Activated CD8-positive, alpha-beta memory T cell treated with anti-CD3 and anti-CD28 coated beads for 48 hours (primary cell): ENCODE measurements around the gene MICALL2.

Experiments used
- DNase-seq, 3 experiments: peaks; one replicate each; pipeline ENCODE4 v3.0.0-alpha.2; 2020; ENCODE audit warnings: low read depth in 2 of 3, low spot score in 2 of 3

MICALL2 gene

DNA sequence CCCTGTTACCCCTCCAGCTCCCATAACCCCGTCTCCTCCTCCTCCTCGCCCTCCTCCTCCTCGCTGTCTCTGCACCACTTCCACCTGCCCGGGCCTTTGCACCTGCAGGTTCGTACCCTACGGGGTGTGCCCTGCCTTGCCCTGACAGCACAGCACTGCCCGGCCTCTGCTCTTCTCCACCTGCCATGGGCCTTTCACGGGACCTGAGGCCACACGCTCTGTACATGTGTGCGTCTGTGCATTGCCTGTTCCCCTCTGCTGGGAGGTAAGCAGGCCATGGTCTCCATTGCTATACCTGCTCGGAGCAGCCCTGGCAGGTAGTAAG lies 40.0 kb downstream of the MICALL2 start:
- DNase-seq: no peak

DNA sequence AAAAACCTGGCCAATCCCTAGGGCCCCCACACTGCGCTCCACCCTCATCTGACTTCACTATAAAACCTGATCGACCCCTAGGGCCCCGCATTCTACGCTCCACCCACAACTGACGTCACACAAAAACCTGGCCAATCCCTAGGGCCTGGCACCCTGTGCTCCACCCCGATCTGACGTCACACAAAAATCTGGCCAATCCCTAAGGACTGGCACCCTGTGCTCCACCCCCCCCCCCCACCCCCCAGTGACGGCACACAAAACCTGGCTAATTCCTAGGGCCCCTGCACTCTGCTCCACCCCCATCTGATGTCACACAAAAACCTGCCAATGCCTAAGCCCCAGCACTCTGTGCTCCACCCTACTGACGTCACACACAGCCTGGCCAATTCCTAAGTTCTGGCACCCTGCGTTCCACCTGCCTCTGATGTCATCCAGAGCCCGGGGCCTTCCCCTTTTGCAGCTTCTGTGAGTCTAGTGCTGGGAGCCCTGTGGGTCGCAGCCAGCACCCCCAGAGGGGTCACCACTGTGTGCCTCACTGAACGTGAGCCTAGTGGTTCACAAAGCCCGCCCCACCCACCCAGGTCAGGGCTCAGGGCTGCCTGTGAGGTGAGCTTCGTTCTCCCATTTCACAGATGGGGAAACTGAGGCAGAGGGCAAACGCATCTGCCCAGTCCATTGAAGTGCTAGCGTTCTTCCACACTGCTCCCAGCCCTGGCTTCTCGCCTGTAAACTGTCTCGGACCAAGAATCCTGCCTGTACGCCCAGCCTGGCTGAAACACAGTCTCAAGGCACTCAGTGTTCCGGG lies 40.6 kb downstream of the MICALL2 start:
- DNase-seq: no peak

DNA sequence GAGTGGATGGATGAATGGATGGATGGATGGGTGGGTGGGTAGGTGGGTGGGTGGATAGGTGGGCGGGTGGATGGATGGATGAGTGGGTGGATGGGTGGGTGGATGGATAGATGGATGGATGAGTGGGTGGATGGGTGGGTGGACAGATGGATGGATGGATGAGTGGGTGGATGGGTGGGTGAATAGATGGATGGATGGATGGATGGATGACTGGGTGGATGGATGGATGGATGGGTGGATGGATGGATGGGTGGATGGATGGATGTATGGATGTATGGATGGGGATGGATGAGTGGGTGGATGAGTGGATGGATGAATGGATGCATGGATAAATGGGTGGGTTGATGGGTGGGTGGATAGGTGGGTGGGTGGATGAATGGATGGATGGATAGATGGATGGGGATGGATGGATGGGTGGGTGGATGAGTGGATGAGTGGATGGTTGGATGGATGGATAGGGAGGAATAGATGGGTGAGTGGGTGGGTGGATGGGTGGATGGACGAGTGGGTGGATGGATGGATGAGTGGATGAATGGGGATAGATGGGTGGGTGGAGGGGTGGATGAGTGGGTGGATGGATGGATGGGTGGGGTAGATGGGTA lies 43.8 kb downstream of the MICALL2 start:
- DNase-seq: no peak

DNA sequence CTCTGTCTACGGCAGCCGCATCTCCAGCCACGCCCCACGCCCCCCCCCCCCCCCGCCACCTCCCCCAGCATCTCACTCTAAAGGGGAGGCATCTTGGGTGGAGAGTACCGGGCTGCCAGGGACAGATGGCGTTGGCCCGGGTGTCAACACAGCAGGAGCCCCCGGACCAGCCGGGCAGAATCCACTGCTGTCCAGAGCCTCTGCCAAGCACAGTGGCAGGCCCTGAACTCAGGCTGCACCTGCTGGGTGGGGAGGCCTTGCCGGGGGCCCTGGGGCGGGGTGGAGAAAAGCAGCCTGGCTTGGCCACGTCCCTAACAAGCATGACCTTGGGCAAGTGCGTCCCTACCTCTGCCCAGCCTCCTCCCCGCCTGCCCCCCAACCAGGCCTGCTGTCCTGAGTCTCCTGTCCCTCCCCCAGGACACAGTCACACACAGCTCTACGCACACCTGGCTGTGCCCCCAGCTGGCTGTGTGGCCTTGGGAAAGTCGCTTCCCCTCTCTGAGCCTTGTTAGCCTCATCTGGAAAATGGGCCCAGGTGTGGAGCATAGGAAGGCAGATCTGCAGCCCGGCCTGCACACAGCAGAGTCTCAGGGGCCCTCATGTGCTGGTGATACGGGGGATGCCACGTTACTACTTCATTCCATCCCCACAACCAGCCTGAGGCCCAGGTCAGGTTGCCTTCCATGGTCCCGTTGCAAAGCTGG lies 45.2 kb downstream of the MICALL2 start:
- DNase-seq: no peak

DNA sequence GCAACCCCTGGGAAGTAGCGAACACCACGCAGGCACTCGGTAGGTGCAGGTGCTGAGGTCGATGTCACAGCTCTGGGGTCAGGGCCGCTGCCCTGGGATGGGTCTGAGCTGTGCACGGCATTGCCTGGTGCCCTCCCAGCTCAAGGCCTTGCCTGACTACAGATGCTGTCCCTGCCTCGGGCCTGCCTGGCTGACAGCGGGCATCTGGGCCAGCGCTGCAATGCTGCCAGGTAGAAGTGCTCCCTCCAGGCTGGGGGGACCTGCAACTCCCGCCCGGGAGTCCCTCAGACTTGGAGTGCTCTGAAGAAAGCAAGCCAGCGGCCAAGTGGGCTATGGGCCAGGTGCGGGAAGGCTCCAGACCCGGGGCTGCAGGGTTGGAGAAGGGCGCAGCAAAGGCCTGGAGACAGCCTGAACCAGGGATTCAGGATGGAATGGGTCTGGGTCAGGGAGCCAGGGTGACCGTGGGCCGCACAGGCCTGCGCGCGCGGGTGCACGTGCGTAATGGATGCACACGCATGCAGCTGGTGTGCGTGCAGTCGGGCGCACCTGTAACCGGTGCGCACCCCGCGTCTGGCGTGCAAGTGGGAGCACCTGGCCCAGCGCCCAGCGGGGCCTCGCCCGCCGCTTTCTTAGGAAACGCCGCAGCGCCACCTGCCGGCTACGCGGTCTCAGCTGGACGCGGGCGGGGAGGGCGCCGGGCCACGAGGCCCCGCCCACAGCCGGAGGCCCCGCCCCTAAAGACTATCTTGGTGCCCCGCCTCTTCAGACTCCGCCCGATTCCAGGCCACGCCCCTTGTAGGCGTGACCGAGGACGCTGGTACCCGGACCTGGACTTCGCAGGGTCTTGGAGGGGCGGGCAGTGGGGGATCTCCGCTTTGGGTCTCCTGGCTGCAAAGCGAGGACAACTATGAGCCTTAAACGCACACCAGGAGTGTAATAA lies 46.7 kb downstream of the MICALL2 start:
- DNase-seq: peak; percentile 71 to 91 (median 85)

DNA sequence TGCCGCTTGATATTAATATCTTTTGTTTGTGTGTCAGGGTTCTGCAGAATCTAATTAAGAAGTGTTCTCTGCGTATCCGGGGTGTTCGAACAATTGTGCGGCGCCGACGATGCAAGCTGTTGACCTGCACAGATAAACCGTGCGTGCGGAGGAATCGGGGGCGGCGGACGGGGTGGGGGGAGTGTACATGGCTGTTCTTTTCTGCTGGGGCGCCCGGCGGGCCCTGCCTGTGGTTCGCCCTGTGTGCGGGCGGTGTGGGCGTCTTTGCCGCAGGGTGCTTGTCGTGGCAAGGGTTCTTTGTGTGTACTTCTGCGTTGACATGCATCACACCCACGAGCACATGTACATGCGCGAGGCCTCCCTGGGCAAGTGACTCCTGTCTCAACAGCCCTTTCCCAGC lies 47.9 kb downstream of the MICALL2 start:
- no peak for DNase-seq

DNA sequence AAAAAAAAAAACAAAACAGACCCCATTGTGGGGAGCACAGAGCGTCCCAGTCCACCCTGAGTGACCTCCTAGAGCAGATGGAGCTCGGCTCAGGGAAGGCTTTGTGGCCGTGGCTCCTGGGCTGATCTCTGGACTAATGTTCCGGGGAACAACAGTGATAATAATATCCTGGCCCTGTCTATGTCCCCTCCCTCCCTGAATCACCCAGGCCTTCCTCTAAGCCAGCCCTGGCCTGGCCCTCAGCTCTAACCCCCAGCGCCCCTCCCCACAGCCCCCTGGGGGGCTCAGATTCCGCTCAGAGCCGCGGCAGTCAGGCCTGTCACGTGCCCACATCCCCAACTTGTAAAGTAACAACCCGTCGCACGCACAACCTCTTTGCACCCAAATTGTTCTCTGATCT lies 48.3 kb downstream of the MICALL2 start:
- no peak for DNase-seq

DNA sequence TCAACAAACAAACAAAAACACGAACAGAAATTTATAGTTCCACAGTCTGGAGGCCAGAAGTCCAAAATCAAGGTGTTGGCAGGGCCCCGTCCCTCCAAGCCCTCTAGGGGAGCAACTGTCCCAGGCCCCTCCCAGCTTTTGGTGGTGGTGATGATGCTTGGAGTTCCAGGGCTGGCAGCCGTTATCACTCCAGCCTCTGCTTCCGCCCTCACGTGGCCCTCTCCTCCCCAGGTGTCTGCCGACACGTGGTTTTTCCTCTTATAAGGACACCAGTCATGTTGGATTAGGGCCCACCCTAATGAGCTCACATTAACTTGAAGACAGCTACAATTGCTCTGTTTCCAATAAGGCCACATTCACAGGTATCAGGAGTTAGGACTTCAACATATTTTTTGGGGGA lies 49.7 kb downstream of the MICALL2 start:
- DNase-seq: no peak

DNA sequence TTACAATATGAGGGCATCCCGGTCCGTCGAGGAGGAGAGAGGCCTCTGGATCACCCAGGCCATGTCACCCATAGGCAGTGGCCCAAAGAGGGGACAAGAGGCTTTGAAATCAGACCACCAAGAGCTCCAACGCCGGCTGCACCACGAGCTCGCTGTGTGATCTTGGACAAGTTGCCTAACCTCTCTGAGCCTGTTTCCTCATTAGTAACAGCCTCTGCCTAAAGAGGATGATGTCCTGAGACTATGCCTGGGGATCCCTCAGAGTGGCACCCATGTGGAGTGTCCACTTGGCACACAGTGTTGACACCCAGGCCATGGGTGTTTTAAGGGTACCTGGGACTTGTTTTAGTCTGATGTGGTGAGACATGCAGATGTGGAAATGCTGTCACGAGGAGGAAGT lies 50.8 kb downstream of the MICALL2 start:
- no peak for DNase-seq

DNA sequence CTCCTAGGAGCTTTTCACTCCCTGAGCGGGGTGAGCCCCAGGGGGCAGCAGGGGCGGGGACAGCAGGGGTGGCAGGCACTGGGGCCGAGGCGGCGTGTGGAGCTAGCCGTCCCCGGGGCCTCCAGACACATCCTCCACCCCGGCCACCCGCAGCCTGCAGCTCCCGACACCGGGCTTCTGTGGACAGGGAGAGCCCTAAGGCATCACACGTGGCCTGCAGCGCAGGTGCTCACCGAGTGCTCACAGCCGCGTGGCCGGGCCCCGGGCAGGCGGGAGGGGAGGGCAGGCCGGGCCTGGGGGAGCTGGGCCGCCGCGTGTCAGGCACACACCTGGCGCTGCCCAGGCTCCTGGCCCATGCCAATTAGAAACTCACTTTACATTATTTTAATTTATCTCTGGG lies 51.4 kb downstream of the MICALL2 start:
- no peak for DNase-seq

DNA sequence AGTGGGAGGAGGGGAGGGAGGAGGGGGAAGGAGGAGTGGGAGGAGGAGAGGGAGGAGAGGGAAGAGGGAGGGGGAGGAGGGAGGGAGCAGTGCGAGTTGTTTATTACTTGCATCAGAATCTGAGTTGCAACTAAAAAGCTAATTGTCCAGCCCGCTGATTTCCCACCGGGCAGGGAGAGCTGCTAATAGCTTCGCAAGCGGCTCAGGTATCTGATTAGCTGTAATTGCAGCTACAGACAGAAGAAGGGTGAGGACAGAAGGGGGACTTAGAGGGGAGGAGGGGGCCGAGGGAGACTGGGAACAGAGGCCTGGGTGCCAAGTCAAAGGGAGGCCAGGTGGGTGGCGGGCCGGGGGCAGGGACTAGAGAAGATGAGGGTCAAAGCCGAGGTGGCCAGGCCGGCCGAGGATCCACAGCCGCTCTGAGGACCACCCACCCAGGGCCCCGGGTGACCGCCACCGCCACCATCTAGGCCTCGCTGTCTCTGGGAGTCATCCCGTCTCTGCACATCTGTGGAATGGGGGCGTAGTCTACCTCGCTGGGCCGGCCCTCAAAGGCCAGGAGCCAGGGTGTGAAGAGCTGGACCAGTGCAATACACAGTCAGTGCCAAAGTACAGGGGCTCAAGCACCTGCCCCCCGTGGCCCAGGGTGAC lies 54.2 kb downstream of the MICALL2 start:
- no peak for DNase-seq

DNA sequence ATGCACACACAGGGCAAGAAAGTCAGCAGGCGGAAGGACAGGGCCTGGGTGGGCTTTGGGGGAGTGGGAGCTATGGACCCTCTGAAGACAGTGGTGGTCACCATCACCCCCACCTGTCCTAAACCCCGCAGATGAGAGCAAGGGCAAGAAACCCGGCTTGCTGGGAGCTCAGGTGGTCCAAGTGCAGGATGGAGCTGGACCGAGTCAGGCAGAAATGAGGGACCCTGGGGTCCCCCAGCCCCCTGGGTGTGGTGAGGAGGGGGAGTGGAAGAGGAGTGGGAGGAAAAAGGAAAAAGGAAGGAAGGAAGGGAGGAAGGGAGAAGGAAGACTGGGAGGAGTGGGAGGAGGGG lies 54.8 kb downstream of the MICALL2 start:
- no peak for DNase-seq

DNA sequence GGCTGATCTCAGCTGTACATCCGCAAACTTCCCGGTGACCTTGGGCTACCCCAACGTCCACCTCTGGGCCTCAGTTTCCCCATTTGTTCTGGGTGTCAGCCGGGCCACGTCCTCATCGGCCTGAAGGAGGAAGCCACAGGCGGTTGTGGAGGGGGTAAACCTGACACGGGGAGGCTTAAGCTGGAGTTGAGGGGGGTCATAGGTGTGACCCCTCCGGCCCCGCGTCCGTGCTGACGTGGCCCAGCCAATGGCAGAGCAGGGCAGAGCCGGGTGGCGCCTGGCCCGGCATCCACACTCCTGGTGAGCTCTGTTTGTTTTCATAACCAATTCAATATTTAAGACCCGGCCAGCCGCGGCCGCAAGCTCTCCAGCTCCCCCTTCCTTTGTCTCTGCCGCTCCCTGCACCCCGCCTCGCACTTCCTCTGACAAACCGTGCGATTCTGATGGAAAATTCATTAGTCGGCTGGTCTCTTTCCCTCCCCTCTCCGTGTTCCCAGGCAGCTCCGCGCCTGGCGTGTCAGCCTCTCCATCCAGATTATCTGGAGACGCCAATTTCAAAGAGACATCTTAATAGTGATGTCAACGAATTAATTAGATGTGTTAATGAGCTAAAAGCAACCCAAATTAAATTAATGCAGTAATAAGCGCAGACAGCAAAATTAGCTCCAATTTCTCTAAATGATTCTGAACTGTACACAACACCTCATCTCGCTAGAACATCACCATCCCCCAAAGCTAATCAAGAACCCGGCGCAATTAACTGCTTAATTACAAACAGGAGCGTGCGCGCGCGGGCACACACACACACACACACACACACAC lies 55.4 kb downstream of the MICALL2 start:
- no peak for DNase-seq

DNA sequence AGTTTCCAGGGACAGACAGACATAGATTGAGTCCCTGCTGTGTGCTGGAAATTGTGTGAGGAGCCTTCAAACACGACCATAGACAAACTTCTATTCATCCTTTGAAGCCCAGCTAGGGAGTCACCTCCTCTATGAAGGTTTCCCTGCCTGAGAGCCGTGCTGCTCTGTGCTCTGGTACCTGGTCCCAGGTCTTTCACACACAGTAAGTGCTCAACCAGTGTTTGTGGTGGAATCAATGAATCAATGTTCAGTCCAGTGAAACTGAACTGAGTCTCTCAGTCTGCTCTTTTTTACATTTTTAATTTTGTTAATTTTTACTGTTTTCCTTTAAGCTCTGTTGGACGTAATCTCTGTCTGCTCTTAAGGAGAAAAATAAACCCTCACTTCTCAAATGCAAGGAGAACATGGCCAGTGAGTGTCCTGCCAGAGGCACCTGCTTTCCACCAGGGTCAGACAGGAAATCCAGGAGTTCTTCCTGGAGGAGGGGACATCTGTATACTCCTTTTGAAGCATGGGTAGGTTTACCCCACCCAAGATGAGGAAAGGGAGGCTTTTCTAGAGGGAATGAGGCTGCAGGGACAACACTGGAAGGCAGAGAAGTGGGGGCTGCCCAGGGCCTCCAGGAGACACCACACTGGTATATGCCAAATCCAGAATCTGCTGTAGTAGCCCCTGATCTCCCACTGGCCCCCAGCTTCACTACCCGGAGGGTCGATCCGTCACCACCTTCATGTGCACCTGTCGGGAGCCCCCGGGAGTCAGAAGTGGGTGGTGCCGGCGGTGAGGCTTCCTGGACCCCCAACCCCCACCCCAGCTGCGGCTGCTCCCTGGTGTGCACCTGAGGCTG lies 56.3 kb downstream of the MICALL2 start:
- DNase-seq: no peak

DNA sequence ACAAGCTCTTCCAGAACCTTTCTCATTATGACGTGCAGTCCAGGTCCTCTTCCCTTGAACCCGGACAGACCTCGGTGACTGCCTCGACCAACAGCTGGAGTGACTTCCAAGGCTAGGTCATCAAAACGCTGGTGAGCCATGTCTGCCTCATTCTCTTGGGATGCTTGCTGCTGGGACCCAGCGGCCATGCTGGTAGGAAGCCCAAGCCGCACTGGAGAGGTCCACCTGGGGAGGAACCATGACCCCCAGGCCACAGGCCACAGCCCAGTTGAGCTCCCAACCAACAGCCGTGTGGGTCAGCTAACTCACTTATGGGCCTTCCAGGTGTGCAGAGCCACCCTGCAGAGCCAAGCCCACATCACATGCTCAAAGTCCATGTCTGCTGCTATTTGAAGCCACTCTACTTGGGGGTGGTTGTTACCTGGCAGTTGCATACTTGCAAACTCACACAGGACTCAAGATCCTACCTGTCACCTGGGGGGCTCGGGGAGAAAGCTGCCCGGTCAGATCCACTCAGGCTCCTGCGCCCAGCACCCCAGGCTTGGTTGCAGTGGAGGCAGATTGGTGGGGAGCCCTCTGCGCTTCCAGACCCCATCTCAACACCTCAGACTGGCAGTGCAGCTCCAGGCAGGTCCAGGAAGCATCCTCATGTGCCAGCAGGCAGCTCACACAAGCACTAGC lies 57.0 kb downstream of the MICALL2 start:
- DNase-seq: no peak

DNA sequence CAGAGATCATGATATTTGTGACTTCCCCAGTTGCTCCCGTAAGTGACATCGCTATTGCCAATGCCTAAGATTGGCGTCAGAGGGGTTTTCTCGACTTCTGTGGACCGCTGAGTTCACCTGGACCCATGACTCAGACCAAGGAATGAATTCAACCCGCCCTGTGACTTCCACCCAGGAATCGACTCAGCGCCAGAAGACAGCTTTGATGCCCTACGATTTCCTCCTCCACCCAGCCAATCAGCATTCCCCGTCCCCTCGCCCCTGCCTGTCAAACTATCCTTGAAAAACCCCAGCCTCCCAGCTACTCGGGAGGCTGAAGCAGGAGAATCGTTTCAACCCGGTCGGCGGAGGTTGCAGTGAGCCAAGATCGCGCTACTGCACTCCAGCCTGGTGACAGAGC lies 58.3 kb downstream of the MICALL2 start:
- DNase-seq: no peak

DNA sequence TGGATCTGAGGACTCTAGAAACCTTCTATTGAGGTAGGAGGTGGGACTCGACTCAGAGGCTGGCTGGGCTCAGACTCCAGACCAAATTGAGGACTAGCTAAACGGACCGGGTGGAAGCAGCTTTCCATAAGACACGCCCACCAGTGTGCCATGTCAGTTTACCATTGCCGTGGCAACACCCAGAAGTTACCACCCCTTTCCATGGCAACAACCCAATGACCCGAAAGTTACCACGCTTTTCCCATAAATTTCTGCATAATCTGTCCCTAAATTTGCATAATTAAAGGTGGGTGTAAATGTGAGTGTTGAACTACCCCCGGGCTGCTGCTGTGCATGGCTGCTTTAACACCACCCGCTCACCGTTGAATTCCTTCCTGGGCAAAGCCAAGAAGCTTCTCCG lies 58.9 kb downstream of the MICALL2 start:
- DNase-seq: no peak

DNA sequence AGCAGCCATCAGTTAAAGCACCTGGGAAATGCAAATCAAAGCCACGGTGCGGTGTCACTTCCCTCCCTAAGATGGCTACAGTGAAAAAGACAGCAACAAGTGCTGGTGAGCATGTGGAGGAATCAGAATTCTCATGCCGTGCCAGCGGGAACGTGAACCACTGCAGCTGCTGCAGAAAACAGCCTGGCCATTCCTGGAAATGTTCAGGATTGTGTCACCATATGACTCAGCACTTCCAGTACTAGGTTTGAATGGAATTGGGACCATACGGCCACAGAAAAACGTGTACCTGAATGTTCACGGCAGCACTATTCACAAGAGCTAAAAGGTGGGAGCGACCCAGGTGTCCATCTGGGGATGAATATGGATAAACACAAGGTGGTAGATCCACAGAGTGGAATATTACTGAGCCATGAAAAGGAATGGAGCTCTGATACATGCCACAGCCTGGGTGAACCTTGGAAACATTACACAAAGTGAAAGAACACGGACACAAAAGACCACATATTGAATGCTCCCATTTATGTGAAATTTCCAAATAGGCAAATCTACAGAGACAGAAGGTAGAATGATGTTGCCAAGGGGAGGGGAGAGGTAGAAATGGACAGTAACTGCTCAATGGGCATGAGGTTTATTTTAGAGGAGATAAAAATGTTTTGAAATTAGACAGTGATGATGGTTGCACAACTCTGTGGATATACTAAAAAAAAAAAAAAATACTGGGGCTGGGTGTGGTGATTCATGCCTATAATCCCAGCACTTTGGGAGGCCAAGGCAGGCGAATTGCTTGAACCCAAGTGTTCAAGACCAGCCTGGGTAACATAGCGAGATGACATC lies 61.6 kb downstream of the MICALL2 start:
- DNase-seq: no peak
